CD14-positive monocyte (primary cell): ENCODE data around the gene AKR1B1. TPM values are rescaled to one million over a fixed set of nuclear protein-coding genes. Genes with fewer than 3 reads are reported as not detected.
A peak's percentile ranks its signal among the peaks of the same experiment; 100 is the strongest.

ENCODE experiments used
- DNase-seq, 3 donors: peaks; one replicate each; pipeline ENCODE4 v3.0.0-alpha.2; 2011 to 2022
- H2AFZ ChIP-seq: 2 replicates; pipeline ENCODE4 v1.6.0; 2012; ENCODE audit warnings: mild to moderate bottlenecking, low read depth, low read length, inconsistent platforms; ENCODE audit not compliant: insufficient read depth, poor library complexity, severe bottlenecking
- H3K27ac ChIP-seq, 2 donors: 1 replicate in 1 of 2; 2 replicates in 1 of 2; pipeline ENCODE4 v1.5.1; 2012 to 2013; ENCODE audit warnings: low read length in 2 of 2, control low read depth in 1 of 2, inconsistent platforms in 1 of 2, low read depth in 1 of 2, mild to moderate bottlenecking in 1 of 2
- H3K27me3 ChIP-seq, 2 donors: one replicate each; pipeline versions ENCODE4 v1.6.0 to v1.6.1; 2011 to 2013; ENCODE audit warnings: low read length in 2 of 2; ENCODE audit not compliant: control insufficient read depth in 2 of 2, insufficient read depth in 2 of 2
- H3K36me3 ChIP-seq, 2 donors: replicated peaks in 1 of 2; 1 replicate in 1 of 2; 2 replicates in 1 of 2; pipeline versions ENCODE4 v1.5.1 to v1.6.1; 2012 to 2013; ENCODE audit warnings: low read length in 2 of 2, control low read depth in 1 of 2, inconsistent platforms in 1 of 2, mild to moderate bottlenecking in 1 of 2; ENCODE audit not compliant: insufficient read depth in 2 of 2, control insufficient read depth in 1 of 2
- H3K4me1 ChIP-seq, 2 donors: 1 replicate in 1 of 2; 2 replicates in 1 of 2; pipeline versions ENCODE4 v1.5.1 to v1.6.1; 2012 to 2013; ENCODE audit warnings: low read length in 2 of 2, control low read depth in 1 of 2, inconsistent platforms in 1 of 2, mild to moderate bottlenecking in 1 of 2, moderate library complexity in 1 of 2; ENCODE audit not compliant: insufficient read depth in 2 of 2, control insufficient read depth in 1 of 2
- H3K4me2 ChIP-seq: replicated peaks from 2 replicates; pipeline ENCODE3; 2012; ENCODE audit warnings: low read length, moderate library complexity, mild to moderate bottlenecking; ENCODE audit not compliant: poor library complexity, severe bottlenecking; ENCODE audit errors: extremely low read depth
- H3K4me3 ChIP-seq, 3 experiments: fragments of 200-600 bp in 1 of 3; sonication (generic) in 1 of 3; replicated peaks in 1 of 3; 1 replicate in 2 of 3; 2 replicates in 1 of 3; pipeline ENCODE4 v1.5.1; 2011 to 2013; ENCODE audit warnings: low read length in 3 of 3, mild to moderate bottlenecking in 3 of 3, control low read depth in 2 of 3, low read depth in 2 of 3, inconsistent platforms in 1 of 3, moderate library complexity in 1 of 3
- H3K79me2 ChIP-seq: 2 replicates; pipeline ENCODE4 v1.6.0; 2012; ENCODE audit warnings: mild to moderate bottlenecking, control low read depth, inconsistent platforms, low read length, moderate library complexity; ENCODE audit not compliant: insufficient read depth
- H3K9ac ChIP-seq: 2 replicates; pipeline ENCODE4 v1.6.0; 2017; ENCODE audit warnings: low read length, mild to moderate bottlenecking; ENCODE audit not compliant: insufficient read depth, poor library complexity, severe bottlenecking
- H3K9me3 ChIP-seq, 2 donors: replicated peaks in 1 of 2; 1 replicate in 1 of 2; 2 replicates in 1 of 2; pipeline versions ENCODE4 v1.5.1 to v1.6.1; 2012 to 2013; ENCODE audit warnings: low read length in 2 of 2, control low read depth in 1 of 2; ENCODE audit not compliant: control insufficient read depth in 1 of 2, insufficient read depth in 1 of 2
- H4K20me1 ChIP-seq: 2 replicates; pipeline ENCODE4 v1.6.0; 2012; ENCODE audit warnings: mild to moderate bottlenecking, low read length, control low read depth, moderate library complexity; ENCODE audit not compliant: insufficient read depth
- H3K27ac Mint-ChIP-seq, 7 donors: one replicate each; pipeline ENCODE4 v1.8.0; 2020; ENCODE audit warnings: mild to moderate bottlenecking in 7 of 7, mixed read lengths in 7 of 7, moderate library complexity in 6 of 7, inconsistent platforms in 2 of 7
- H3K27me3 Mint-ChIP-seq, 3 donors: one replicate each; pipeline ENCODE4 v1.8.0; 2021 to 2022; ENCODE audit warnings: low read depth in 3 of 3, mild to moderate bottlenecking in 3 of 3, mixed read lengths in 3 of 3, moderate library complexity in 3 of 3, inconsistent platforms in 1 of 3
- H3K36me3 Mint-ChIP-seq, 2 donors: one replicate each; pipeline ENCODE4 v1.8.0; 2020; ENCODE audit warnings: mixed read lengths in 2 of 2, inconsistent platforms in 1 of 2, mild to moderate bottlenecking in 1 of 2
- H3K4me1 Mint-ChIP-seq: one replicate; pipeline ENCODE4 v1.8.0; 2020; ENCODE audit warnings: mild to moderate bottlenecking, mixed read lengths
- H3K4me3 Mint-ChIP-seq, 2 donors: one replicate each; pipeline ENCODE4 v1.8.0; 2020; ENCODE audit warnings: mild to moderate bottlenecking in 2 of 2, mixed read lengths in 2 of 2, moderate library complexity in 1 of 2
- H3K9me3 Mint-ChIP-seq, 7 donors: one replicate each; pipeline ENCODE4 v1.8.0; 2020 to 2022; ENCODE audit warnings: mixed read lengths in 7 of 7, mild to moderate bottlenecking in 6 of 7, moderate library complexity in 6 of 7, inconsistent platforms in 2 of 7
- WGBS: methylation state at CpG from one replicate; pipeline ENCODE4 v1.1.5; 2013; ENCODE audit warnings: missing lambda C conversion rate; ENCODE audit not compliant: insufficient coverage; 5-methylcytosine and 5-hydroxymethylcytosine counted together
- intact Hi-C, 2 donors: fragments of 100-400 bp; cut with micrococcal nuclease; formaldehyde crosslinking; loops; one replicate each; pipeline versions ENCODE4 v1.15.0 to v1.15.1; 2023
- polyA plus RNA-seq, 3 donors: library from polyadenylated mRNA; depleted of rRNA in 1 of 3; unstranded in 2 of 3; stranded (reverse) in 1 of 3; fragments of 300-500 nt in 2 of 3; fragments of >200 nt in 1 of 3; fragmentation: Illumina TruSeq in 2 of 3; gene quantifications; 1 replicate in 2 of 3; 2 replicates in 1 of 3; pipeline ENCODE4 v1.2.3, GENCODE V29; 2012 to 2021
- TF ChIP-seq, protein P1 (sequence below): fragments of 200-600 bp; IDR thresholded peaks from one replicate; pipeline ENCODE4 v1.8.0; 2022; ENCODE audit warnings: antibody characterized with exemption, mild to moderate bottlenecking

AKR1B1 gene
- polyA plus RNA-seq, 3 donors: 50.1 to 66.4 (median 62.6) TPM

DNA sequence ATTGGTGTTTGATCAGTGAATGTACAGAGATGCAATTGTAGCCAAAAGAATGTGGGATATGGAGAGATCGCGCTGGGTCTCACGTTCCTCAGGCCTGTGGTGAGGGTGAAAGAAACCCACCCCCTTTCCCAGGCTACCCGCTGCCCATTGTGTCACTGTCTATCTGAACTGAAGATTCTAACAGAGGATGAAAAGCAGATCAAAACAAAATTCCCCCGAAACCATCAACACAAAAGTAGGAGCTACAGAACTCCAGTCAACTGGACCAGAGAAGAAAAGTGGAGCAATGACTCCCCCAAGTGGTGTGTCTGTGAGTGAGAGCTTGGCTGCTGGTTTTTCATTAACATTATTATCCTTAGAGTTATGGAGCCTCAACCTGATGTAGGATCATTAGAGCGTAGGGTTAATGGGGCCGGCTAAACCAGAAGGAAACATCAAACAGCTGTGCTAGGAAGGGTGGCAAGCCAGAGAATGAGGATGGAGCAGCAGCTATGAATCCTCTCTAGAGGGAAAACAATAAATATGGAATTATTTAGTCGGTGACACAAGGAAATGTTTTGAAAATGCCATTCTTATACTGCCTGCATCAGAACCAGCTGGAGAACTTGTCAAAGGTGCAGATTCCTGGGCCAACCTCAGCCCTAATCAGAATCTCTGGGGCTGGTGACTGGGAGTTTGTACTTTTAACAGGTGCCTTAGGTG, 38.3 kb downstream of the AKR1B1 start:
- Mint-ChIP-seq H3K9me3 (no peaks in the 10 kb centered on the region), H3K27ac (peak overlapping the region in 1 of 7 donors; percentile 40), H3K36me3 (no peaks in the 10 kb centered on the region), H3K4me3 (no peak overlapping the region), H3K27me3 (peaks cover 3 to 11% (median 7%) of the 10 kb centered on the region in 3 donors), H3K4me1 (no peaks in the 10 kb centered on the region)
- Histone ChIP-seq H2AFZ (no peak overlapping the region), H3K9ac (no peak overlapping the region), H3K36me3 (no peaks in the 10 kb centered on the region), H3K4me3 (no peak overlapping the region), H3K27me3 (no peaks in the 10 kb centered on the region), H3K9me3 (no peaks in the 10 kb centered on the region), H3K4me2 (no peak overlapping the region), H3K27ac (no peak overlapping the region), H4K20me1 (no peaks in the 10 kb centered on the region), H3K4me1 (no peaks in the 10 kb centered on the region), H3K79me2 (no peaks in the 10 kb centered on the region)
- TF ChIP-seq, protein P1, sequence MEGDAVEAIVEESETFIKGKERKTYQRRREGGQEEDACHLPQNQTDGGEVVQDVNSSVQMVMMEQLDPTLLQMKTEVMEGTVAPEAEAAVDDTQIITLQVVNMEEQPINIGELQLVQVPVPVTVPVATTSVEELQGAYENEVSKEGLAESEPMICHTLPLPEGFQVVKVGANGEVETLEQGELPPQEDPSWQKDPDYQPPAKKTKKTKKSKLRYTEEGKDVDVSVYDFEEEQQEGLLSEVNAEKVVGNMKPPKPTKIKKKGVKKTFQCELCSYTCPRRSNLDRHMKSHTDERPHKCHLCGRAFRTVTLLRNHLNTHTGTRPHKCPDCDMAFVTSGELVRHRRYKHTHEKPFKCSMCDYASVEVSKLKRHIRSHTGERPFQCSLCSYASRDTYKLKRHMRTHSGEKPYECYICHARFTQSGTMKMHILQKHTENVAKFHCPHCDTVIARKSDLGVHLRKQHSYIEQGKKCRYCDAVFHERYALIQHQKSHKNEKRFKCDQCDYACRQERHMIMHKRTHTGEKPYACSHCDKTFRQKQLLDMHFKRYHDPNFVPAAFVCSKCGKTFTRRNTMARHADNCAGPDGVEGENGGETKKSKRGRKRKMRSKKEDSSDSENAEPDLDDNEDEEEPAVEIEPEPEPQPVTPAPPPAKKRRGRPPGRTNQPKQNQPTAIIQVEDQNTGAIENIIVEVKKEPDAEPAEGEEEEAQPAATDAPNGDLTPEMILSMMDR: no peak
- intact Hi-C loops: no loop called here
- DNase-seq: no peak
- WGBS: 80% methylated on average over 1 of the region's 8 CpGs

DNA sequence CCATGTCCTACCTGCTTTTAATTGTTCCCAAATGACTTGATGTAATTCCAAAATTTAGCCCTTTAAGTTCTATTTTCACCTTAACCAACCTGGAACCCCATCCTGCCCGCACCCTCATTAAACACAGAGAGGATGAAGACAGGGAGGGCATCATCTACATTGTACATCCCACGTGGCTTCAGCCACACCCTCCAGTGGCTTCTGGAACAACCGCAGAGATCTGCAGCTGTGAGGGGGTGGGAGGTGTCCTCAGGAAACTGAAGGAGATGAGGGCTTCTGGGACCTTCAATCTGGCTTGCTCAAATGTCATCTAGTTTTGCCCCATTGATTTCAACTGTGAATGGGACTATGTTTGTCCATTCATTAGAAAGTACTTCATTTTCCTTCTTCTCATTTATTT, 39.0 kb downstream of the AKR1B1 start:
- 67% methylated on average over 1 of the region's 3 CpGs for WGBS
- intact Hi-C loops: no loop called here
- H3K27me3 ChIP-seq: no peaks in the 10 kb centered on the region
- H4K20me1 ChIP-seq: no peaks in the 10 kb centered on the region
- H3K79me2 ChIP-seq: no peaks in the 10 kb centered on the region
- no peaks in the 10 kb centered on the region for H3K9me3 ChIP-seq
- H3K36me3 Mint-ChIP-seq: no peaks in the 10 kb centered on the region
- H3K9ac ChIP-seq: no peak overlapping the region
- DNase-seq: no peak
- no peaks in the 10 kb centered on the region for H3K4me1 ChIP-seq
- peaks cover 0 to 2% (median 0%) of the 10 kb centered on the region in 7 donors for H3K9me3 Mint-ChIP-seq
- H3K4me3 Mint-ChIP-seq: no peak overlapping the region
- H3K27ac ChIP-seq: no peak overlapping the region
- peaks cover 6 to 11% (median 7%) of the 10 kb centered on the region in 3 donors for H3K27me3 Mint-ChIP-seq
- no peak overlapping the region for H3K4me2 ChIP-seq
- TF ChIP-seq, protein P1: no peak
- H3K36me3 ChIP-seq: no peaks in the 10 kb centered on the region
- no peak overlapping the region for H3K27ac Mint-ChIP-seq
- H3K4me1 Mint-ChIP-seq: no peaks in the 10 kb centered on the region
- H3K4me3 ChIP-seq: no peak overlapping the region
- H2AFZ ChIP-seq: no peak overlapping the region
